ENCODE data around the gene GORAB.
A peak's percentile ranks its signal among the peaks of the same experiment; 100 is the strongest.

Gene GORAB, protein sequence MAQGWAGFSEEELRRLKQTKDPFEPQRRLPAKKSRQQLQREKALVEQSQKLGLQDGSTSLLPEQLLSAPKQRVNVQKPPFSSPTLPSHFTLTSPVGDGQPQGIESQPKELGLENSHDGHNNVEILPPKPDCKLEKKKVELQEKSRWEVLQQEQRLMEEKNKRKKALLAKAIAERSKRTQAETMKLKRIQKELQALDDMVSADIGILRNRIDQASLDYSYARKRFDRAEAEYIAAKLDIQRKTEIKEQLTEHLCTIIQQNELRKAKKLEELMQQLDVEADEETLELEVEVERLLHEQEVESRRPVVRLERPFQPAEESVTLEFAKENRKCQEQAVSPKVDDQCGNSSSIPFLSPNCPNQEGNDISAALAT

DNA sequence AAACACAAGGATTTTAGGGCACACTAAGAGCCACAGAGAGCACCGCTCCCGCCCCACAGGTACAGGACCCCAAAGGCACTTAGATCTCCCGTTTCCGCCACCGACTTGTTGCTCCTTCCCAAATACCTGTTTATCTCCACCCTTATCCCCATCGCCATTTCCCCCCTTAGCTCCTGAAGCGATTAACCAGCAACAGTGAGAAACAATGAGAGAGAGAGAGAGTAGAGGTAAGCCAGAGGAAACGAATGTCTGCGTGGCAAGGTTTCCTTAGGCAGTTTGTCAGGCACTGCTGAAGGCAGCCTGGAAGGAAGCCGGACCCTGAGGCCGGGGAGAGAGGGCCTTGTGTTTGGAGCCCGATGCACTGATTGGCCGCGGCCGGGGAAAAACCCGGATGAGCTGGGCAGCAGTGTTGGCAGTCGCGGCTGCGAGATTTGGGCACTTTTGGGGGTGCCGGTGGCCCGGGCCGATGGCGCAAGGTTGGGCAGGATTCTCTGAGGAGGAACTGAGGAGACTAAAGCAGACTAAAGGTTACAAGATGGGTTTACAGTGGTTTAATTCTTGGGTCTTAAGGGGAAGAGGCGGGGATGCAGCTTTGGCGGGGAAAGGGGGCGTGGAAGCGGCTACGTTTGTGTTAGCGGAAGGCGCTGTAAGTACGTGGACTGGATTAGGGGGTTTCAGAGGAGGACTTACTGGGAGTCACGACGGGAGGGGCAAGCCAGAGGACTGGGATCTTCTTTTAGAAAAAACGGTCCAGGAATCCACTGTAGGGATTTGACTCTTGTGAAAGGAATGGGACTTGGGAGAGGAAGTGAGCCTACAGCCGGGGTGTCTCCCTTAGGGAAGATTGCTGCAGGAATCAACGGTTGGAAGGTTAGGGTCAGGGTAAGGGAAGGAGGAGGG lies at the start of gene GORAB:
GORAB (plus strand) TSS at position 409 of the 900 bp plus-strand sequence; CDS start at position 467, 58 bp downstream.
- peak; percentile 95 for DNase-seq

DNA sequence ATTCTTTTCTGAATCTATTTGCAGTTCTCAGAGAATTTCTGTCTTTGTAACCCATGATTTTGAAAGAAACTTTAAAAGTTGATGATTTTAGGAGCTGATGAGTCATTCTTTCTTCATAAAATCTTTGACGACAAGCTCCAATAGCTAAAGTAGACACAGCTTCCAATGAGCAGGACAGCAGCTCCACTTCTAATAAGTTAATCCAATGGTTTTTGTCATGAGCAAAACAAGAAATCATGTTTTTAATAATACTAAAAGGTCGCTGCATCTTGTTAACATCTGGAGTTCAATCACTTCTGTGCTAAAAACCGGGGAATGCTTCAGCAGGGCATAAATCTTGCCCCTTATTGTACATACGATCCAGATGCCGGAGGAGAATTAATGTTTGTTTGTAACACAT lies 48.9 kb upstream of the GORAB start:
- DNase-seq, result no peak

DNA sequence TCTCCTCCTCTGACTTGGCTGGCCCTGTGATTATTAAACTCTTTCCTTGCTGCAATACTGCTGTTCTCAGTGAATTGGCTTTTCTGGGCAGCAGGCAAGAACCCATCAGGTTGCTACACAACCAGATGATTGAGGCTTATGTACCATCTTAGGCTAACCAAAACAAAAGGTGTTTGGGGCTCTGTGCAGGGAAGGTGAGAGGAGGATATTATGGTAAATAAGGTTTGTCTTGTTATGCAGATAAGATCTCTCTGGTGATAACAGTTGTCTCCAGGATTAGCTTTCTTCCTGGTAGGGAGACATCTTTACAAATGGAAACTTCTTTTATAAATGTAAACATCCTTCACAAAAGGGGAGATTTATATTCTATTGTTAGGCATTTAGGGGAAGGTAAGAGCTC lies 44.5 kb upstream of the GORAB start:
- no peak for DNase-seq

DNA sequence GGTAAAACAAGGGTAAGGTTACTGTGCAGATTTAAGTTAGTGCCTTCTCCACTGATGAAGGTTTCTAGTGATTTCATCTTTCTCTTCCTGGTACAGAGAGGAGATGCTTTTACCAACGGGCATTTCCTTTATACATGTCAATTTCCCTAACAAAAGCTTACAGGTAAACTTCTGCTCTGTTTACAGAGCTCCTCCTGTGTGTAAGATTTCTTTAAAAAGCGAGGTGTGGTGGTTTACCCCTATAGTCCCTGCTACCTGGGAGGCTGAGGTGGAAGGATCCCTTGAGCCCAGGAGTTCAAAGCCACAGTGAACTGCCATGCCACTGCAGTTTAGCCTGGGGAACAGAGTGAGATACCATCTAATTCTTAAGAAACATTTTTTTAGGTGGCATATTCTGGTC lies 40.7 kb upstream of the GORAB start:
- DNase-seq, result peak; percentile 7

DNA sequence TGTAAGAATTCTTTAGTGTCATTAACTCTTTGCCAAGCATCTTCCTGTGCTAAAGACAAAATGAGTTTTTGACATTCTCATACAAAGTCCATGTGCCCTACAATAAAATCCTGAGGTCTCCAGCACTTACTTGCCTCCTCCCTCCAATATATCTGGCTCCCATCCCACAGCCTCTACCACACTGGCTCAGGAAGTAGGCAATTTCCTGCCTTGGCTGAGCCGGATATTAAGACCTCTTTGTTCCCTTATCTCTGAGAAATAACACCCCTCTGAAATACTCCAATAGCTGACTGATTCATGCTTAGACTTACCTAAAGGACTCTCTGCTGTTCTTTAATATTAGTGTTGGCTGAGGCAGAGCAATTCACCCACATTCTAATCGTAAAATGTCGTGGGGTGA lies 37.6 kb upstream of the GORAB start:
- DNase-seq, result no peak

DNA sequence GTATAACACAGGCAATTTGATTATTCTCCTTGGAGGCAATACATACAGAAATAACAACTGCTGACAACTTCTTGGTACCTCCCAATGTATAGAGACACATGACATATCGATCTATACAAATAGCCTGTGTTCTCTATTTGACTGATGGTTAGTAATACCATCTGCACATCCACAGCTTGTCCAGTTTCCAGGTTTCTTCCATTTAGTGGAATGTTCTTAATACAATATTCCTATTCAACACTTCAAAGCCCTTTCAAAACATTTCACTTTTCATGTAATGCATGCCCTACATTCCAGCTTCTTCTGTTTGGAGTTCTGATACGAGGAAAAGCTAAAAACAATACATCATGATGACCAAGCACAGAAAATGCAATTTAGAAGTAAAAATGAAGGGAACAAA lies 37.0 kb upstream of the GORAB start:
- no peak for DNase-seq

DNA sequence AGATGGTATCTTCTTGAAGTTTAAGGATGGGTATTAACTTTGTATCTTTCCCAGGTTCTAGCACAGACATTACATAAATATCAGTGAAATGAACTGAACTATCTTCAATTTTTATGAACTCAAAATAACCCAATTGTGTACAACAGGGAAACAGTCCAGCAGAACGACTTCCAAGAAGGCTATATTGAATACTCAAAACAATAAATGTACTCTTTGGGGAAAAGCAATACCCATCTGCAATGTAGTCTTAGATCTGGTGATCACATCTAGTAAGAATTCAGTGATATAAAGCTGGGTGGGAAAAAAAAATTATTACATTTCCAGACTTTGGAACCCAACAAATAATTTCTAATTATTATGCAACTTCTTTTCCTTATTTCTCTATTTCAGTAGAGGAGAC lies 33.1 kb upstream of the GORAB start:
- DNase-seq, result no peak

DNA sequence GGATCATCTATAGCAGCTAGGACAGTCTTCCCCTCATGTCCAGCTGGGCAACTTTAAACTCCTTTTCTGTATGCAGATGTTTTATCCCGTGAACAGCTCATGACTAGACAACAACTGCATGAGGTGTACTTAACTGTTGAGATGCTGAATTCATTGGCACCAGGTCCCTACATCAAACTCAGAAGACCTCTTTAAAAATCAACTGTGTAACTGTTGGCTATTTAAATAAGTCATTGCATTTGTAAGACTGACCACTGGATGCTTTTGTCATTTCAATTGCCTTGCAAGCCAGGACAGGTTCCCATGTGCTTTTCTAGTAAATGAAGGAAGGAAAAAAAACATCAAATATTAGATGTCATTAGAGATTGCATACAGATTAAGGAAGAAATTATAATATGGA lies 28.3 kb upstream of the GORAB start:
- no peak for DNase-seq

DNA sequence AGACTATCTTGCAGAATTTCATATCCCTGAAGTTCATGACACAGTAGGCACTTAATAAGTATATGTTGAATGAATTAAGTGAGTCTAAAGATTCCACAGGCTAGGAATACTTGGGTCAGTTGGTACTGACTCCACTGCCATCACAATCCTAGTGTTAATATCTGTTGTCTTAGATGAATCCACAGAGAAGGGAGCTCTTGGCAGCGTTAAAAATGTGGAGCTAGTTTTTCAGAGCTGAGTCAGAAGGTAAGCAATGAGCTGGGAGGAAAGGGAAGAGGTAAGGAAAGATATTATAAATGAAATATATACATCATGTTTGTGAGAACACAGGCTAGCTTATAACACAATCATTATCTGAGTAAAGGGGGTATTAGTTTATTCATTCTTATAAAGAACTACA lies 21.8 kb upstream of the GORAB start:
- DNase-seq, result no peak

DNA sequence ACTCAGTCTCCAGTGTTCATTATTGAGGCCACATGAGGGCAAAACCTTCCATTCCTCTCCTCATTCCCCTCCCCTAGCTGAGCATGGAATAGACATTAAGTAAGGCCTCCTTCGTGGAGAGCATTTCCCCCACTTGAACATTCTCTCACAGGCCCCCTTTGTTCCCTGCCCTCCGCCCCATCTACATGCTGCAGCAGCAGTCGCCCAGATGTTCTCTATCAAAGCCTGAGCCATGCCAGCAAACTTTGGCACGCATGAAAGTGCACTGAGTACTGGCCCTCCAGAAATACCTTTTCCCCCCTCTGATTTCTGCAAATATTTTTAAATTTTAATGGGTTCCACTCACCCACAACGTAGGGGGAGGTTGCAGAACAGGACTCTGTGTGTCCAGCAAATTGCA lies 20.9 kb upstream of the GORAB start:
- DNase-seq, result no peak

DNA sequence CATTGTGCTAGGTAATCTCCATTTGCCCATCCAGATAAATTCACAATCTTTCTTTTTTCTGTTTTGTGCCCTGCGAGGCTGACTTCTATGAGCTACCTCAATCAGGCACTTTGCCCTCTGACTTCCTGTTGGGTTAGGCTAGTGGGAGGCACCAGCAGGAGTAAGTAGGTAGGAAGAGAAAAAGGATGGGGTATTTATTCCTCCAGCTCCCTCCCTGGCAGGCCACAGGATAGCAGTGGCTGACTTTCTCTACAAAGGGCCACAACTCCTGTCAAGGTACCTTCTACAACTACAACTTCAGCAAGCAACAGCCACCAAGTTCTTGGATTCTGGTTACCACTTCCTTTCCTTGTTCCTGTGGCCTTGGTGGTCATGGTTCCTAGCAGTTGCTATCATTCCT lies 18.8 kb upstream of the GORAB start:
- DNase-seq, result peak; percentile 34

DNA sequence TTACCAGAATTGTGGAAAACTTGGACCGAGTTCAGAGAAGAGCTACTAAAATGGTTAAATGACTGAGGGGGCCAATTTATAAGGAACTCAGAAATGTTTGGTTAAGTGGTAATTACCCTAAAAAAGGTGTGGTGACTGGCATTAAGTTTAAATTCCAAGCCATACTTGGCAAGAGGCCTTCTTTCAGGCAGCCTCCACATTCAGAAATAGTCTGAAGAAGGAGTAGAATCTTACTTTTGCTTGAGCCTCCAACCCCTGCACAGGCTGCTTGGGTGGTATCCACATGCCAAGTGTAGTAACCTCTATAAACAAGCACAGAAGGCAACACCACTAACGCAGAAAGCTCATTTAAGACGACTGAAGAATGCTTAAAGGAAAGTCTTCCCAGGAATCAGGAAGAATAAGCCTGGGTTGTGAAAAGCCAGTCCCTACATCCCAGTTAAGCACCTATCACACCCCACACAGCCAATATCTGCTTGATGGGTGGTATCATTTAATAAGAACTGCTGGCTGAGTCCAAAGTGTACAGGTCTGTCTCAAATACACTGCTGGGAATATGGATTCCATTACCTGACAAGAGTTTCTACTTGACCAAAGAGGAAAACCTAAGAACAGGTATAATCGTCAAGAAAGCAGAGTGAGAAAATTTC lies 13.7 kb upstream of the GORAB start:
- DNase-seq, result no peak

DNA sequence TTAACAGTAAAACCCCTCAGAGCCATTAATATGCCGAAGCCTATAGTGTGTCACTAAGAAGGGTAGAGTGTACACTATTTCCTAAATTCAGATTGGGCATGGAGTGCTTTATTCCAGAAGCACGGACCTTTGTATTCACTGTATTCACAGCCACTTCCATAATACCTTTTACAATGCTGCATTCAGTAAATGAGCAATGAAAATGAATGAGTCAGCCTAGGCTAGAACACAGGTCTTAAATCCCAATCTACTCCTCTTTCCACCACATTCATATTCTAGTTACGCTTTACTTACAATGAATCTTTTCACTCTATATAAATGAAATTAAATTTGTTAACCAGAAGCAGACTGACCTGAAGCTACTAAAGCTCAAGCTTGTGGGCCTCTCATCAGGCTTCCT lies 13.0 kb upstream of the GORAB start:
- DNase-seq, result no peak

DNA sequence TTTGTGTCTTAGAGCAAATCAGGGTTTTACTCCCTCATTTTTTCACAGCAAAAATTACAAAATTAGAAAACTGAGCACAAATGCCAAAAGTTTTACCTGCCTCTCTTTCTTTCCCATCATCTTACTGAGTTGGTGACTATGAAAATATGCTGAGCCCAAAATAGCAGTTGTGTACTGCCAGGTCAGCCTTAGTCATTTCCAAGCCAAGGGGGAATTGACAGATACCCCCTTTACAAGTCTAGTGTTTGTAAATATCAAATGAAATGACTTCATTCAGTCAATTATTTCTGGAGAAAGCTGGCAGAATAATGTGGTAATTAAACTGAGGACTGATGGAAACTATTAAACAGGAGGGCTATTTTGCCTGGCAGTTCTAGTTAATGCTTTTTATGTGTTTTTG lies 11.4 kb upstream of the GORAB start:
- DNase-seq, result no peak

DNA sequence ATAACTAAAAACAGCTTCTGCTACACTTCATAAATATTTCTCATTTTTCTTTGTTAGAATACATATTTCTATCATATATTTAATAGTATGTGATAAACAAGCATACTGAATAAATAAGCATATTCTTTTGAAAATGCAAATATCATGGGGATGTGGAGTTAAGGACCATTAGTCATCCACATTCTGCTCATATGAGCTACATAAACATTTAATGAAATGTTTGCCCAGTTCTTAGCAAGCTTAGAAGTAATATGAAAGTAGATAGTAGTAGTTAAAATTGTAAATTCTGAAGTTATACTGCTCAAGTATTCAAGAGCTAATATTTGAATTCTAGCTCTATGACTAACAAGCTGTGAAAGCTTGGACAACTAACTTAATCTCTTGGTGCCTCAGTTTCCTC lies 10.1 kb upstream of the GORAB start:
- no peak for DNase-seq

DNA sequence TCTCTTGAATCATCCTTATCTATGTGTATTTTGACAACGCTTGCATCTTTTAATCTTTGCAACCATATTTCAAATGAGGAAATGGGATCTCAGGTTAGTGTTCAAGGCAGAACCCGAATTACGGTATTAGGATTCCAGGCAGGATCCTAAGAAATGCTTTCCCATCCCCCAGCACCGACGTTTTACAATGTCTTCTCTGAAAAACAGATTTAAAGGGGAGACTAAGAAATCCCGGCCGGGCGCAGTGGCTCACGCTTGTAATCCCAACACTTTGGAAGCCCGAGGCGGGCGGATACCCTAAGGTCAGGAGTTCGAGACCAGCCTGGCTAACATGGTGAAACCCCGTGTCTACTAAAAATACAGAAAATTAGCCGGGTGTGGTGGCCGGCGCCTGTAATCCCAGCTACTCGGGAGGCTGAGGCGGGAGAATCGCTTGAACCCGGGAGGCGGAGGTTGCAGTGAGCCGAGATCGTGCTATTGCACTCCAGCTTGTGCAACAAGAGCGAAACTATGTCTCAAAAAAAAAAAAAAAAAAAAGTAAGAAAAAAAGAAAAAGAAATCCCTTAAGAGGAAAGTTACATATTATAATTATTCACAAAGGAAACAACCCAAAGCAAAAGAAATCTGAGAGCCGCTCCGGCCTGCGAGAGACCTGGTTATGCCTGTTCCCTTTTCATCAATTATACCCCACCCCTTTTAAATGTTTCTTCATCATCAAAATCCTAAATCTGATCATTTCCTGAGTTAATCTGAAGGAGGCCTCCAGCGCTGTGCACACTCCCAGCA lies 801 bp upstream of the GORAB start:
- DNase-seq, result peak; percentile 38

DNA sequence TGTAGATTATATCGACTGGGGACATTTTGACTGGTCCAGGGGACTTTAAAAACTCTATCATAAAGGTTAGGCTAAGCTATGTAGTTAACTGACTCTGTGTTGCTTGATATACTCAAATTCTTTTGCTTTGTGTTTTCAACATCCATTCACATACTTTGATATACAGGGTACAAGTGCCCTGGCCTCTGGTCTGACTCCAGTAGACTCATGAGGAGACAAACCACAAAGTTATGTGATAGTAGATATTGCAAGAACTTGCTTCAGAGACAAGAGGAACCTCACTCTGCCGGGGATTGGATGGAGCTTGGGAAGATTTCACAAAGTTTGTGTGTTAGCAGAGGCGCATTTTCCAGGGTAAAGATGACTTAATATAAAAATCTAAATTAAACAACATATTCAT lies 1.3 kb downstream of the GORAB start:
- DNase-seq, result no peak

DNA sequence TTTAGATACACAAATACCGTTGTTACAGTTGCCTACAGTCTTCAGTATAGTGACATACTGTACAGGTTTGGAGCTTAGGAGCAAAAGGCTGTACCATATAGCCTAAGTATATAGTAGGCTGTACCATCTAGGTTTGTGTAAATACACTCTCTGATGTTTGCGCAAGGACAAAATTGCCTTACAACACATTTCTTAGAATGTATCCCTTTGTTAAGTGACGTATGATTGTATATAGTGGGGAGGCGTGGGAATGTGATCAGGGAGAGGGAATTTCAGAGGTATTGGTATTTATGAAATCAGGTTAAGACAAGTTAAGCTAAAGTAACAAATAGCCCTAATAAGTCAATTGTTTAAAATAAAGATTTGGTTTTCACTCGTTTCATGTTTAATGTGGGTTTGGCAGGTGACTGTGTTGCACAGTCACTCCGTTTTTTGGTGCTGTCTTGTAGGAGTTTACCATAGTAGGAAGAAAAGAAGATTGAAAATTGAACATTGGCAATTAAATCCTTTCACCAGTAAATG lies 2.7 kb downstream of the GORAB start:
- DNase-seq, result no peak

DNA sequence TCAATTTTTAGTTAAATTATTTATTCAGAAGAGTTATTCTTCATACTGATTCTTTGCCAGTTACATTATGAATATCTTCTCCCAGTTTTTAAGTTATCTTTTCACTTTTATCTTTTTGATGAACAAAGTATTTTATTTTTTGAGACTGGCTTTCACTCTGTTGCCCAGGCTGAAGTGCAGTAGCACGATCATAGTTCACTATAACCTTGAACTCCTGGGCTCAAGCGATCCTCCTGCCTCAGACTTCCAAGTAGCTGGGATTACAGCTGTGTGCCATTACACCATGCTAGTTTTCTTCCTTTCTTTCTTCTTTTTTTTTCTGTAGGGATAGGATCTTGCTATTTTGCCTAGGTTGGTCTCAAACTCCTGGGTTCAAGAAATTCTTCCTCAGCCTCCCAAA lies 3.5 kb downstream of the GORAB start:
- no peak for DNase-seq

DNA sequence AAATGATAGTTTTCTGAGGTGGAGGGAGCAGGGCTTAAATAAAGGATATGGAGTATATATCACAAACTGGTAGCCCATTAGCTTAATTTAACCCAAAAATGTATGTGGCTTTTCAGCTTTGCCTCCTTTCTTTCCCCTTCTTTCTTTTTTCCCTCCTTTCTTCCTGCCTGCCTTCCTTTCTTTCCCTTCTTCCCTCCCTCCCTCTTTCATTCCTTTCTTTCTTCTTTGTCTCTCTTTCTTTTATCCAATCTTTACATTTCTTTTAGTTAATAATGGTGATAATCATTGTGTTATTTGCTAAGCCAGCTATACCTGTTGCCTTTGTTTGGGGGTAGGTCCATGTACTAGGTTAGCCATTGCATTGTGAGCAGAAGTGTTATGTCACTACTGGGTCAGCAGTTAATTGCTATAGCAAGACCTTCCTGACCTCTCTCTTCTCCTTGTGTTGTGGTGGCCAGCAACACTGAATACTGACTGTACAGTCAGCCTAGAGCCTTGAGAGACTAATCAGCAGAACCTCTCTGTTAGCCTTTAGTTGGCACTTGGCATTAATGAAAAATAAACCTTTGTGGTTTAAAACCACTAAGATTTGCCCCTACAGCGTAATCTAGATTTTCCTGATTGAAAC lies 5.1 kb downstream of the GORAB start:
- no peak for DNase-seq

DNA sequence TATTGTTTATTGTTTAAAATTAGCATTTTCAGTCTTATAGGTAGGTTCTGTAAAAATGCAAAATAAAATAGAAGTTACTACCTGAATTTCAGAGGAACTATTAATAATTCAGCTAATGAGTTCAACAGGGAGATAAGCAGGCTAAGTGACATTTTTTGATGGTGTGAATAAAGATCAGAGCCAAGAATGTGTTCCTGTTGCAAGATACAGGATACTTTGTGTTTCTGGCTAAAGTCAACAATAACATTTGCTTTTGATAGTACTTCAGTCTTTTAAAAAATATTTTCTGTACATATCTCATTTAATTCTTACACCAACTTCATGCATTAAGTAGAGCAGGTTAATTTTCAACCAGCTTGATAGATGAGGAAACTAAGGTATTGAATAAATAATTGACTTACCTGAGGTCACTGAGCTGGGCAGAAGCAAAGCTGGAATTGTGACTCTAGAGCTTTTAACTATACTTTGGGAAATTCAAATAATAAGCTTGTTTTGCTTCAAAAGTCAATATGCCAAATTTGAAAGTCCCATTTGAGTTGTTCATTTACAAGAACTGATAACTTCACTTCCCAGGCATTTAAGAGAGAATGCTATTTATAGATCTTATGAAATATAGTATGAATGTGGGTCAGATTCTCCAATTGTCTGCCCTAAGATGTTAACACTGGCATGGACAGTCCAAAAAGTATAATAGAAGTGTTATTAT lies 6.0 kb downstream of the GORAB start:
- no peak for DNase-seq

DNA sequence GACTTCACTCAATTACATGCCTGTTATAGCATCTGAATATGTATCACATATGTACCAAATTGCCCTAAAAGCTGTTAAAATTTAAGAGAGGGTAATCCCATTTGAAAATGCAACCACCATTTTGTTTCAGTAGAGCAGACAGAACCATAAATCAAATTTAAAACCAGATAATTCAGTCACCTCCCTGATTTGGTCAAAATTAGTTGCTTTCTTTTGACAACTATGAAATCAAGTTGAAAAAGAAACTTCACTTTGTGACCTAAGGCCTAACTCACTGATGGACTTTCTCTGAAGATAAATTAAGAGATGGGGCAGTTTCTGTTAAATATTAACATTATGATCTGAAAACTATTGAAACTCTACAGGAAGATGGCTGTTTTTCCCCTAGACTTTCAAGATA lies 6.7 kb downstream of the GORAB start:
- DNase-seq, result no peak

All from DMS53 (cell line).